ENCODE results near the gene IL36RN. TPM values are rescaled to one million over a fixed set of nuclear protein-coding genes. Genes with fewer than 3 reads are reported as not detected.
A peak's percentile ranks its signal among the peaks of the same experiment; 100 is the strongest.

IL36RN gene
- total and polyA plus RNA-seq, 12 donors, result not detected

DNA sequence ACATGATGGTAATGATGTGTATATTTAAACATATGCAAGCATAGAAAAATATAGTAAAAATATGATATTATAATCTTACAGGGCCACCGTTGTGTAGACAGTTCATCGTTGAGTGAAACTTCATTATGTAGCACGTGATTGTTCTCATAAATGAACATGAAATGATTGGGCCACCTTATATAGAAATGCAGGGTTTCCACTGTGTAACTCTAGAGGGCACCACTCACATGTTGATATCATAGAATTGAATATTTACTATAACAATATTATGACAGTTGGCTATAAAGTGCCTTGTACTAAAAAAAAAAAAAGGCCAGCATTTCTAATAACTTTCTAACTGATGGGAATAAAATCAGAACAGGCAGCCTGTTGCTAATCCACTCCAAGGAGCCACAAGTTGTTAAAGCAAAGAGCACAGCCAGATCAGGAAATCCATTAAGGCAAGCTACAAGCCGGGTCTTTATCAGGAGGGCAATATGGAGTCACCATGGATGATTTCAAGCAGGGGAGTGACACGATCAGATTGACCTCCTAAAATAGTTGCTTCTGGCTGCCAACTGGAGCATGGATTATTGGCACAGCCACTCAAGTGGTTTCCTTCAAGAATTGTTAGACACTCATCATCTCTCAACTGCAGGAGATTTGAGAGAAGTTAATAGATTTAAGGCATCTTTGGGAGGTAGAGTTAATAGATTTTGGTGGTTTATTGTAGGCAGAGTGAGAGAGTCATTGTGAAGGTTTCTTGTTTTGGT lies 25.4 kb downstream of the IL36RN start:
- Histone ChIP-seq H3K27ac (no peak overlapping the region), H3K4me3 (no peak overlapping the region), H3K36me3 (no peaks in the 10 kb centered on the region), H3K27me3 (peaks cover 0 to 17% (median 0%) of the 10 kb centered on the region in 7 donors), H3K4me1 (no peaks in the 10 kb centered on the region), H3K9me3 (peaks cover 0 to 5% (median 0%) of the 10 kb centered on the region in 11 donors)
- no peak for DNase-seq
- no peak for ATAC-seq
- 44 to 58% methylated on average over 5 of the region's 5 CpGs for WGBS, 2 donors
- intact Hi-C loops (cut with DNase I), result loop anchor here in 3 of 10 donors (5.0 to 10.0 kb wide), 2 partner anchors 100 to 113 kb away; no protein-coding TSS in a partner anchor
- TF ChIP-seq CTCF (IDR thresholded peaks at IDR 0.05), result peak in 6 of 9 donors; percentile 17 to 49 (median 30)

- no peak overlapping the region for H3K4me3 ChIP-seq
- H3K36me3 ChIP-seq, result no peaks in the 10 kb centered on the region
- no peaks in the 10 kb centered on the region for H3K4me1 ChIP-seq
- H3K27ac ChIP-seq, result no peak overlapping the region
- intact Hi-C loops (cut with DNase I), result loop anchor here in 2 of 10 donors (5.0 to 10.0 kb wide), 2 partner anchors 99 to 112 kb away; no protein-coding TSS in a partner anchor
- WGBS, 2 donors, result 70 to 71% methylated on average over 2 of the region's 2 CpGs
- DNase-seq, result no peak
- peaks cover 0 to 21% (median 0%) of the 10 kb centered on the region in 7 donors for H3K27me3 ChIP-seq
- no peak for ATAC-seq
- no peak for TF ChIP-seq CTCF (IDR thresholded peaks at IDR 0.05)
- peaks cover 0 to 5% (median 0%) of the 10 kb centered on the region in 11 donors for H3K9me3 ChIP-seq
Observed at GRCh38 chr2:113085542-113085941, 26.5 kb downstream of the IL36RN start.

DNA sequence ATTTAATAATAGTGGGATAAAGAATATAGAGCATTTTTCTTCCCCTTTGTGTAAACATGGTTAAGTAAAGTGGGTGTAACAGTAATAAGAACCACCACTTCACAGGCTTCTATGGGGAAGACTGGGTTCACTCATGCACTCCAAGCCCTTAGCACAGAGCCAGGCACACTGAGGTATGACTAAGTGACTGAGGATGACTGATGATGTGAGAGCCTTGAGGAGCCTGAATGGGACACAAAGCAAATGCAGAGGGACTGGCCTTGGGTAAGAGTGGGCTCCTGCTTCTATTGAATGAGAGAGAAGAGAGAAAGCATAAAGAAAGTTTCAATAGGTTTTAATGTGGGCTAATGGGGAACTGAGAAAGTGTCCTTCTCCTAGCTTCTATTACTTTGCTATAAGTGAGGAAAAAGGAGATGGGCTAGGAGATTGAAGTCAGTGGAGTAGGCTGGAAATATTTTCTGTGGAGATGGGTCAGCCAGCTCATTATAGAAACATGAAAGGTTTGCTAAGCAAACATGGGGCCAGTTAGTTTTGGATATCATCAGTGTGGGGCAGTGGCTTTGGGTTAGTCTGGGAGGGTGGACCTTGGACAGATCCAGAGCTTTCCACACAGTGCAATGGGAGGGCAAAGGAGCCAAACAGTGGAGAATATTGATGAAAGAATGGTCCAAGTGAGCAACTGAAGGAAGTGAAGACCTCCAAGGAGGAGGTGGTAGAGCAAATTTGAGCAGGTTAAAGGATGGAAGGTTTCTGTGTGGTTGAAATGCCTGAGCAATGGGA lies 29.4 kb downstream of the IL36RN start:
- no peak overlapping the region for H3K27ac ChIP-seq
- intact Hi-C loops (cut with DNase I), result loop anchor here in 2 of 10 donors (5.0 to 10.0 kb wide), 2 partner anchors 96 to 109 kb away; no protein-coding TSS in a partner anchor
- ATAC-seq (no peak), DNase-seq (no peak)
- no peaks in the 10 kb centered on the region for H3K36me3 ChIP-seq
- TF ChIP-seq CTCF (IDR thresholded peaks at IDR 0.05), result no peak
- H3K4me1 ChIP-seq, result no peaks in the 10 kb centered on the region
- no peak overlapping the region for H3K4me3 ChIP-seq
- H3K27me3 ChIP-seq, result peaks cover 0 to 8% (median 0%) of the 10 kb centered on the region in 7 donors
- H3K9me3 ChIP-seq, result peaks cover 0 to 5% (median 0%) of the 10 kb centered on the region in 11 donors

DNA sequence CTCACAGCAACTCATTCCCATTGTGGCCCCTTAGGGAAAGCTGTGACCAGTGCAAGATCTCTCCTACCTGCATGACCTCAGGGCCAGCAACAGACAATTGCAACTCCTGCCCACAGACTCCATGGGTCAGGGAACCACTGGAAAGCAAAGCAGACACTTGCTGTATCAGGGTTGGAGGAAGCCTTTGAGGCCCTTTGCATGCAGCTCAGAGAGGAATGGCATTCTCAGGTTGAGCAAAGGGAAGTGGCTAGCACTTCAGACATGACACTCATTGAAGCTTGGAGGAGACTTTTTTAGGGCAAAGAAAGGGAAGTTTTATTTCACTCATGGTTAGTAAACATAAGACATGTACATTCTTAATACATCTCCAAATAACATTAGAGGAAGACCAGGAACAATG lies 30.9 kb downstream of the IL36RN start:
- ATAC-seq, result no peak
- intact Hi-C loops (cut with DNase I), result loop anchor here in 2 of 10 donors (5.0 to 10.0 kb wide), 2 partner anchors 95 to 107 kb away; no protein-coding TSS in a partner anchor
- H3K4me3 ChIP-seq, result no peak overlapping the region

More for the DNA sequence above, 30.9 kb downstream of the IL36RN start:
- TF ChIP-seq CTCF (IDR thresholded peaks at IDR 0.05), result no peak
- Histone ChIP-seq H3K9me3 (peaks cover 0 to 7% (median 0%) of the 10 kb centered on the region in 11 donors), H3K27ac (no peak overlapping the region), H3K27me3 (peaks cover 0 to 8% (median 0%) of the 10 kb centered on the region in 7 donors), H3K4me1 (no peaks in the 10 kb centered on the region), H3K36me3 (no peaks in the 10 kb centered on the region)
- DNase-seq, result no peak
